ENCODE data around the gene HSFY1.
"Not testable (repeated sequence)": the region's sequence is repeated elsewhere in the genome, so short reads cannot be mapped to it uniquely, and the experiment has no call there.

HSFY1 gene

GRCh38 chrY:18546420-18546819 lies at the start of gene HSFY1:
HSFY1 (plus strand) TSS chrY:18546720; CDS start chrY:18546788, 68 bp downstream.
- DNase-seq, result not testable (repeated sequence)

GRCh38 chrY:18504266-18504665 lies 42.3 kb upstream of the HSFY1 start:
- DNase-seq, result not testable (repeated sequence)

- DNase-seq, result not testable (repeated sequence)
These were observed 15.4 kb upstream of the HSFY1 start for GRCh38 chrY:18530995-18531655.

DNA sequence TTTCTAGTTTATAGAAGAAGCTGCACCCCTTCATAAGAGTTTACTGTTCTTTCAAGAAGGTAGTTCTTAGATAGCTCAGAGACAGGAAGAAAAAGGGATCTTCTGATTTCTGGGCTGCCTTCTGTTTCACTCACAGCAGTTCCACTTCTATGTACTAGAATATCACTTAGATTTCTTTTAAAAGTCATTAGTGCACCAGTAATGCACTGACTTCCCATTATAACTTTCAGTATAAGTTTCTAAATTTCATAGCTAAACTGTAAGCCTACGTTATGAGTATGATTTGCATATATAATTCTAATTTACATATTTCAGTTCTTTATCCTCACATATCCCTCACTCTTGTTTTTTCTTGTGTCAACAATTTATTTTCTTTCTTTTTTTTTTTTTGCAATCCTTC lies 7.6 kb upstream of the HSFY1 start:
- not testable (repeated sequence) for DNase-seq

DNA sequence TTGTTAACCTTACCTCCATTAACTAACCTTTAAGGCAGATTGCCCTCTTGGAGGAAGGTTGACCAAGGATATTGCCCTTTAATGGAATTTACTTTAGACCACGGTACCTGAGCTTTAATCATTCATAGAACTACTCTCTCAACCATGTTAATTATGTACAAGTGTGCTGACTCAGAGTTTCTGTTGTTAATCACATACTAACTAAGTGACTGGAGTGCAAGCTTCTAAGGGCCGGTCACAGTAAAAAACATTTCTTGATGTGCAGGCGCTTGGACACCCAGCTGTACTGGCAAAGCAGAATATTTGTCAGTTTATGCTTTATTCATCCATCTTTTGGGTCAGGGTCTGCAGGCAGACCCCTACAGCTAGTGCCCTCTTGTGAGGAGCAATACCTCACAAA lies 6.6 kb downstream of the HSFY1 start:
- not testable (repeated sequence) for DNase-seq

- DNase-seq, result not testable (repeated sequence)
These were observed 19.4 kb downstream of the HSFY1 start for GRCh38 chrY:18565915-18566314.

Measured in NCI-H1105 (cell line).